ENCODE measurements around the gene CFAP46.
"Not testable (repeated sequence)": the region's sequence is repeated elsewhere in the genome, so short reads cannot be mapped to it uniquely, and the experiment has no call there.

Gene CFAP46

DNA sequence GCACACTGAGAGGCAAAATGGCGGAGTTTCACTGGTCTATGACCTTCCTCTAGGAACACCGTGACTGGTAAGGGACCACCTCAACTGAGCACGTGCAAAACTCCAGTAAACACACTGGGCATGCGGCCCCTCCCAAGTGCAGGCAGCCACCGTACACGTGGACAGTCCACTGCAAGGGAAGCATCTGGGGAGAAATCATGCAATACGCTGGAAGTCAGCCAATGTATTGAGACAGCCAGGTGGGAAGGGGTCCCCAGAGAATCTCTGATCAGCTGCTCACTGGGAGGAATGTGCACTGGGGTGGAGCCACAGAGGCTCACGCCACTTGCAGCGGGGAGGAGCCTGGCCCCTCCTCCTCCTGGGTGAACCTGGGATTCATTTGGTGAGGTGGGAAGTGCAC is 49.3 kb downstream of the CFAP46 start:
- TF ChIP-seq, protein P1, sequence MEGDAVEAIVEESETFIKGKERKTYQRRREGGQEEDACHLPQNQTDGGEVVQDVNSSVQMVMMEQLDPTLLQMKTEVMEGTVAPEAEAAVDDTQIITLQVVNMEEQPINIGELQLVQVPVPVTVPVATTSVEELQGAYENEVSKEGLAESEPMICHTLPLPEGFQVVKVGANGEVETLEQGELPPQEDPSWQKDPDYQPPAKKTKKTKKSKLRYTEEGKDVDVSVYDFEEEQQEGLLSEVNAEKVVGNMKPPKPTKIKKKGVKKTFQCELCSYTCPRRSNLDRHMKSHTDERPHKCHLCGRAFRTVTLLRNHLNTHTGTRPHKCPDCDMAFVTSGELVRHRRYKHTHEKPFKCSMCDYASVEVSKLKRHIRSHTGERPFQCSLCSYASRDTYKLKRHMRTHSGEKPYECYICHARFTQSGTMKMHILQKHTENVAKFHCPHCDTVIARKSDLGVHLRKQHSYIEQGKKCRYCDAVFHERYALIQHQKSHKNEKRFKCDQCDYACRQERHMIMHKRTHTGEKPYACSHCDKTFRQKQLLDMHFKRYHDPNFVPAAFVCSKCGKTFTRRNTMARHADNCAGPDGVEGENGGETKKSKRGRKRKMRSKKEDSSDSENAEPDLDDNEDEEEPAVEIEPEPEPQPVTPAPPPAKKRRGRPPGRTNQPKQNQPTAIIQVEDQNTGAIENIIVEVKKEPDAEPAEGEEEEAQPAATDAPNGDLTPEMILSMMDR (IDR thresholded peaks at IDR 0.05), result no peak
- intact Hi-C loops (cut with DNase I; ENCODE audit: low total_unique reads), result no loop called here
- H3K36me3 ChIP-seq, result no peaks in the 10 kb centered on the region
- H3K27me3 ChIP-seq, result peaks cover 0 to 48% of the 10 kb centered on the region in 2 donors
- no peak overlapping the region for H3K4me3 ChIP-seq
- H3K4me1 ChIP-seq, result no peaks in the 10 kb centered on the region
- peak; percentile 9 to 27 for DNase-seq
- no peak overlapping the region for H3K27ac ChIP-seq
- H3K9me3 ChIP-seq, result no peaks in the 10 kb centered on the region

DNA sequence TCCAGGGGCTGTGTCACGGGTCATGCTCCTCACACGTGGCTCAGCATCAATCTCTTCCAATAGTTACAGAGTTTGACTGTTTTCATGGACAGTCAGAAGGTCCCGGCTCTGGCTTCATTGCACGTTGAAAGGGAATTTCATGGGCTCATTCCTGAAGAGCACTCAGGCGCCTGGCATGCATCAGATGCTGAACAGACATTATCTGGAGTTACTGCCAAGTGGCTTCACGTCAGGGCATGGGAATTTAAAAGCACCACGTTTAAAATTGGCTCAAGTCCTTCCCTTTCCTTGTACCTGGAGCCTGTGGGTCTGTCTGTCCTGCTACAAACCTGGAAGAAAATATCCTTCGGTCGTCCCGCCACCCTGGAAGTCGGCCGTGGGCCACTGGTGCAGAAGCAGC is 50.4 kb downstream of the CFAP46 start:
- Histone ChIP-seq H3K27me3 (peaks cover 0 to 48% of the 10 kb centered on the region in 2 donors), H3K36me3 (no peaks in the 10 kb centered on the region), H3K27ac (no peak overlapping the region), H3K4me3 (no peak overlapping the region), H3K9me3 (no peaks in the 10 kb centered on the region), H3K4me1 (no peaks in the 10 kb centered on the region)
- TF ChIP-seq, protein P1 (IDR thresholded peaks at IDR 0.05), result no peak
- intact Hi-C loops (cut with DNase I; ENCODE audit: low total_unique reads), result no loop called here
- DNase-seq, result peak; percentile 7 to 41

DNA sequence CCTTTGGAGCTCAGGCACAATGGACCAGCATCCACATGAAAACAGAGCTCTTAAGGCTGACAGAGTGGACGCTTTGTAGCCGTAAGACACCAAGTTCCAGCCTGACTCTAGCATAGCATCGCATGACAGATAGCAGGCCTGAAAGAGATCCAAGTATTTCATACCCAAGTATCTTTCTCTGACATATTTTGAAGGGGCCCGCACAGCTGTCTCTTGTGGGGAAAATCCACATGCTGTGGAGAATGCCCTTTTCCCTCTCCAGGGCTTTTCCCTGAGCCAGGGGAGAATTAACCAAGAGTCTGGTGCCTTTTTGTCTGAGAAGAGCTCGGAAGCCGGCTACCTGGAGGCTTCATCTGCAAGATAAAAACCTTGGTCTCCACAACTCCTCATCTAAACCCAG is 51.0 kb downstream of the CFAP46 start:
- Histone ChIP-seq H3K27me3 (peaks cover 0 to 48% of the 10 kb centered on the region in 2 donors), H3K36me3 (no peaks in the 10 kb centered on the region), H3K4me3 (no peak overlapping the region), H3K27ac (no peak overlapping the region), H3K9me3 (no peaks in the 10 kb centered on the region), H3K4me1 (no peaks in the 10 kb centered on the region)
- TF ChIP-seq, protein P1 (IDR thresholded peaks at IDR 0.05), result no peak
- DNase-seq, result no peak
- intact Hi-C loops (cut with DNase I; ENCODE audit: low total_unique reads), result no loop called here

DNA sequence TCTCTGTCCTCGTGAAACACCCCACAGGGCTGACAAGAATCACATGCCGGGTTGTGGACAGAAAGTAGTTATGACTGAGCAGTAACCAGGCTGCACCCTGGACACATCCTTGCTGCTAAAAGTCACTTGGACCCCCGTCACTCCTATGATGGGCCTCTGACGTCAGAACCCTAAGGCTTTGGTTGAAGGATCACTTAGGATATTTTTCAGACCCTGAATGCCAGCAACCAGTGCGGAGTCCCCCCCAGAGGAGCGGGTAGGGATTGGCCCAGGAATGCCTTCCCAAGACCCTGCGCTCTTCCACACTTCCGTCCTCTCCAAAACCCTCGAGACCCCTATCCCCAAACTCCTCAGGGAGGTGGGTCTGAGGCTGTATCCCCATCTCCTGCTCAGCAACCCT is 52.1 kb downstream of the CFAP46 start:
- H3K36me3 ChIP-seq, result no peaks in the 10 kb centered on the region
- H3K27me3 ChIP-seq, result peaks cover 0 to 48% of the 10 kb centered on the region in 2 donors
- H3K4me1 ChIP-seq, result no peaks in the 10 kb centered on the region
- DNase-seq, result peak; percentile 2 to 25
- no peaks in the 10 kb centered on the region for H3K9me3 ChIP-seq
- no peak overlapping the region for H3K4me3 ChIP-seq
- TF ChIP-seq, protein P1 (IDR thresholded peaks at IDR 0.05), result no peak
- intact Hi-C loops (cut with DNase I; ENCODE audit: low total_unique reads), result no loop called here
- no peak overlapping the region for H3K27ac ChIP-seq

DNA sequence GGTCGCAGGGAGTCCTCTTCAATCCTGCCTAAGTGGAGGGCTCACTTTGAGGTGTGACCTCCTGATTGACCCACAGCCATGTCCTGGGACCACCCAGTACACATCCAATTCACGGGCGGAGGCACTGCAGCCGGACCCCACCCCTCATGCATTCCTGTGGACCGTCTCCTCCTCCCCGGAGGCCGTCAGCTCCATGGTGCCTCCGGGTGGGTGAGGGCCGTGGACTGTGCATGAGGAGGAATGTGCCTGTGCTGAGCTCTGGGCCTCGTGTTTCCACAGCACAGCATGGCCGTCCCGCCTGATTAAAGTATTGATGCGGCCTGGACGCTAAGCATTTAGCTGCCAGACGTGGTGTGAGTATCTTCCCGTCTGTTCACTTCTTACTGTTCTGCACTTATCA is 52.8 kb downstream of the CFAP46 start:
- Histone ChIP-seq H3K36me3 (no peaks in the 10 kb centered on the region), H3K27me3 (peaks cover 0 to 48% of the 10 kb centered on the region in 2 donors), H3K27ac (no peak overlapping the region), H3K4me3 (no peak overlapping the region), H3K4me1 (no peaks in the 10 kb centered on the region), H3K9me3 (no peaks in the 10 kb centered on the region)
- peak; percentile 18 to 51 for DNase-seq
- intact Hi-C loops (cut with DNase I; ENCODE audit: low total_unique reads), result no loop called here
- TF ChIP-seq, protein P1 (IDR thresholded peaks at IDR 0.05), result no peak

DNA sequence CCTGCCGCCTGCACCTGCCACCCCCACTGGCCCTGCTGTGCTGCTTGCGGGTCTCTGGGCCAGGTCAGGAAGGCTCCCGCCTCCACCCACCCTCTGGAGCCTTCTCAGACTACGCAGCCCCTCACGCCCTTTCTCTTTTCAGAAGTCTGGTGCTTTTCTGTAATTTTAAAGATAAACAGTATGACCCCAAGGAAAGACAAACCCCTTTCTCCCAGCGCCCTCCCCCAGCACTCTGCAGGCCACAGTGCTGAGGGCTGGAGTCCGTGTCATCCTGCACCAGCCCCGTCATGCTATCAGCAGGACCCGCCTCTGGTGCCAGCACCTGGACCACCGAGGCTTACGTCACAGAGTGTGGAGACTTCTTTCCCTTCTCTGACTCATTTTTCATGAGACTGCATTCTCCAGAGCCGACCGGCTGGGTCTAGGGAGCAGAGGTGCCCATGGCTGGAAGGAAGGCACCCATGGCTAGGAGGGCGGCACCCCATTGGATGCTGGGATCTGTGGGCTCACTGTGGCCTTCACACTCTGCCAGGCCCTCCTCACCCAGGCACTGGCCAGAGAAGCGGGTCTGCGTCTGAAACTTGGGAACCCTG is 53.4 kb downstream of the CFAP46 start:
- TF ChIP-seq, protein P1 (IDR thresholded peaks at IDR 0.05), result no peak
- H3K4me1 ChIP-seq, result no peaks in the 10 kb centered on the region
- DNase-seq, result peak; percentile 7 to 41
- no peaks in the 10 kb centered on the region for H3K36me3 ChIP-seq
- no peak overlapping the region for H3K27ac ChIP-seq
- intact Hi-C loops (cut with DNase I; ENCODE audit: low total_unique reads), result no loop called here
- H3K27me3 ChIP-seq, result peaks cover 0 to 48% of the 10 kb centered on the region in 2 donors
- no peak overlapping the region for H3K4me3 ChIP-seq
- H3K9me3 ChIP-seq, result no peaks in the 10 kb centered on the region

DNA sequence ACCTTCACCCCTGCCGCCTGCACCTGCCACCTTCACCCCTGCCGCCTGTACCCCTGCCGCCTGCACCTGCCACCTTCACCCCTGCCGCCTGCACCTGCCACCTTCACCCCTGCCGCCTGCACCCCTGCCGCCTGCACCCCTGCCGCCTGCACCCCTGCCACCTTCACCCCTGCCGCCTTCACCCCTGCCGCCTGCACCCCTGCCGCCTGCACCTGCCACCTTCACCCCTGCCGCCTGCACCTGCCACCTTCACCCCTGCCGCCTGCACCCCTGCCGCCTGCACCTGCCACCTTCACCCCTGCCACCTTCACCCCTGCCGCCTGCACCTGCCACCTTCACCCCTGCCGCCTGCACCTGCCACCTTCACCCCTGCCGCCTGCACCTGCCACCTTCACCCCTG is 53.9 kb downstream of the CFAP46 start:
- H3K36me3 ChIP-seq; H3K9me3 ChIP-seq; intact Hi-C loops (cut with DNase I; ENCODE audit: low total_unique reads); H3K4me3 ChIP-seq; H3K27ac ChIP-seq; H3K4me1 ChIP-seq; DNase-seq: not testable (repeated sequence)
- H3K27me3 ChIP-seq, result peaks cover 0 to 44% of the 10 kb centered on the region in 2 donors

All from tibial artery (tissue), 4 donors.